Osteoblast (primary cell): ENCODE results near the gene PHF14. TPM values are rescaled to one million over a fixed set of nuclear protein-coding genes. Genes with fewer than 3 reads are reported as not detected.

Source experiments
- DNase-seq: peaks from one replicate; pipeline ENCODE4 v3.0.0; 2011; ENCODE audit warnings: low spot score, mixed read lengths; ENCODE audit not compliant: insufficient read length; ENCODE audit errors: missing footprints
- H2AFZ ChIP-seq: 2 replicates; pipeline ENCODE4 v1.6.0; 2011; ENCODE audit warnings: mild to moderate bottlenecking, low read length
- H3K27ac ChIP-seq: 2 replicates; pipeline ENCODE4 v1.5.1; 2011; ENCODE audit warnings: mild to moderate bottlenecking, low read depth, low read length, moderate library complexity
- H3K27me3 ChIP-seq: 2 replicates; pipeline ENCODE4 v1.6.0; 2012; ENCODE audit warnings: mild to moderate bottlenecking, control low read depth, inconsistent platforms, low read length, moderate library complexity; ENCODE audit not compliant: insufficient read depth
- H3K36me3 ChIP-seq: 2 replicates; pipeline ENCODE4 v1.5.1; 2011; ENCODE audit warnings: mild to moderate bottlenecking, low read length, control low read depth, moderate library complexity; ENCODE audit not compliant: insufficient read depth
- H3K4me1 ChIP-seq: 2 replicates; pipeline ENCODE4 v1.5.1; 2011; ENCODE audit warnings: mild to moderate bottlenecking, low read length, control low read depth, moderate library complexity; ENCODE audit not compliant: insufficient read depth
- H3K4me2 ChIP-seq: 2 replicates; pipeline ENCODE4 v1.6.0; 2011; ENCODE audit warnings: mild to moderate bottlenecking, low read length; ENCODE audit not compliant: insufficient read depth
- H3K4me3 ChIP-seq: fragments of 200-600 bp; sonication (generic); 3 replicates; pipeline ENCODE4 v1.5.1; 2012; ENCODE audit warnings: mild to moderate bottlenecking, low read length, inconsistent platforms; ENCODE audit not compliant: insufficient read depth
- H3K79me2 ChIP-seq: 2 replicates; pipeline ENCODE4 v1.6.0; 2012; ENCODE audit warnings: mild to moderate bottlenecking, low read length, control low read depth, inconsistent platforms; ENCODE audit not compliant: insufficient read depth
- H3K9me3 ChIP-seq: 2 replicates; pipeline ENCODE4 v1.5.1; 2011; ENCODE audit warnings: low read depth, low read length, control low read depth
- H4K20me1 ChIP-seq: 2 replicates; pipeline ENCODE4 v1.6.0; 2012; ENCODE audit warnings: mild to moderate bottlenecking, low read length, control low read depth; ENCODE audit not compliant: insufficient read depth
- total RNA-seq: library from RNA; depleted of rRNA; stranded (reverse); fragments of >200 nt; gene quantifications from 2 replicates; pipeline ENCODE4 v1.2.3, GENCODE V29; 2012
- TF ChIP-seq, protein P1 (sequence below): IDR thresholded peaks from 2 replicates; pipeline ENCODE4 v1.5.1; 2011; ENCODE audit warnings: mild to moderate bottlenecking, low read depth, low read length, moderate library complexity; ENCODE audit errors: extremely low read depth

Gene PHF14
- total RNA-seq, 1 donor: 36.9 TPM

DNA sequence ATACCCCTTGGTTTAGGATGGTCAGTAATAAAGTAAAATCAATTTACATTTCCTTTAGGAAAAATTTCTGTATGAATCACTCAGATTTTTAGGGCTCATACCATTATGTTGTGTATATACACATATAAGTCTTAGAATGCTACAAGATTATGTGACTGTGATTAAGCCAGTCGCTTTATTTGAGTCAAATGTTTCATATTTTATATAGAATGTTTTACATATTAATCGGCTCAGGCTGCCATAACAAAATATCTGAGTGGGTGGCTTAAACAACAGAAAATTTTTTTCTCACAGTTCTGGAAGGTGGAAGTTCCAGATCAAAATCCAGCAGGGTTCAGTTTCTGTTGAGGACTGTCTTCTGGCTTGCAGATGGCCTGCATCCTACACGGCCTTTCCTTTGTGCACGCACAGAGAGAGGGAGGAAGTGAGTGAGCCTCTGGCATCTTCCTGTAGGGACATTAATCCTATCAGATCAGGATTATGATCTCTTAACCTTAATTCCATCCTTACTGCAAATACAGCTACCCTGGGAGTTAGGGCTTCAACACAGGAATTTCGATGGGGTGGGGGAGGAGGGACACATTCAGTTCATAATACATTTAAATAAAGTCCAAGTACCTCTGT is 198.0 kb downstream of the PHF14 start:
- no peak for DNase-seq
- no peaks in the 10 kb centered on the region for H3K36me3 ChIP-seq
- no peak overlapping the region for H3K27ac ChIP-seq
- H3K4me3 ChIP-seq: no peak overlapping the region
- no peak overlapping the region for H2AFZ ChIP-seq
- H3K4me2 ChIP-seq: no peak overlapping the region
- no peaks in the 10 kb centered on the region for H3K4me1 ChIP-seq
- no peaks in the 10 kb centered on the region for H3K9me3 ChIP-seq
- TF ChIP-seq, protein P1, sequence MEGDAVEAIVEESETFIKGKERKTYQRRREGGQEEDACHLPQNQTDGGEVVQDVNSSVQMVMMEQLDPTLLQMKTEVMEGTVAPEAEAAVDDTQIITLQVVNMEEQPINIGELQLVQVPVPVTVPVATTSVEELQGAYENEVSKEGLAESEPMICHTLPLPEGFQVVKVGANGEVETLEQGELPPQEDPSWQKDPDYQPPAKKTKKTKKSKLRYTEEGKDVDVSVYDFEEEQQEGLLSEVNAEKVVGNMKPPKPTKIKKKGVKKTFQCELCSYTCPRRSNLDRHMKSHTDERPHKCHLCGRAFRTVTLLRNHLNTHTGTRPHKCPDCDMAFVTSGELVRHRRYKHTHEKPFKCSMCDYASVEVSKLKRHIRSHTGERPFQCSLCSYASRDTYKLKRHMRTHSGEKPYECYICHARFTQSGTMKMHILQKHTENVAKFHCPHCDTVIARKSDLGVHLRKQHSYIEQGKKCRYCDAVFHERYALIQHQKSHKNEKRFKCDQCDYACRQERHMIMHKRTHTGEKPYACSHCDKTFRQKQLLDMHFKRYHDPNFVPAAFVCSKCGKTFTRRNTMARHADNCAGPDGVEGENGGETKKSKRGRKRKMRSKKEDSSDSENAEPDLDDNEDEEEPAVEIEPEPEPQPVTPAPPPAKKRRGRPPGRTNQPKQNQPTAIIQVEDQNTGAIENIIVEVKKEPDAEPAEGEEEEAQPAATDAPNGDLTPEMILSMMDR: no peak
- H4K20me1 ChIP-seq: no peaks in the 10 kb centered on the region
- no peaks in the 10 kb centered on the region for H3K79me2 ChIP-seq
- no peaks in the 10 kb centered on the region for H3K27me3 ChIP-seq

DNA sequence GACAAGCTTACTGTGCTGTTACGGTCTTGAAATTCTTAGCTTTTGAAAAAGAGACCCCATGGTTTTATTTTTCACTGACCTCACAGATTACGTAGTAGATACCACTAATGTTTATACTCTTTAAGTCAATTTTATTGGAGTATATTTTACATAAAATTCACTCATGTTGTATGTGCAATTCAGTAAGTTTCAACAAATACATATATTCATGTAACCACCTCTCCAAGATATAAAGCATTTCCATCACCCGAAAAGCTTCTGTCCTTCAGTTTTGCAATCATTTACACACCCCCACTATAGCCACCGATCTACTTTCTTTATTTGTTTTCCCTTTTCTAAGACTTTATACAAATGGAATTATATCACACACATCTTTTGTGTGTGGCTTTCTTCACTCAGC is 199.2 kb downstream of the PHF14 start:
- TF ChIP-seq, protein P1: no peak
- Histone ChIP-seq H2AFZ (no peak overlapping the region), H3K36me3 (no peaks in the 10 kb centered on the region), H3K79me2 (no peaks in the 10 kb centered on the region), H4K20me1 (no peaks in the 10 kb centered on the region), H3K4me1 (peaks cover 3% of the 10 kb centered on the region), H3K27me3 (no peaks in the 10 kb centered on the region), H3K4me3 (no peak overlapping the region), H3K27ac (no peak overlapping the region), H3K9me3 (no peaks in the 10 kb centered on the region), H3K4me2 (no peak overlapping the region)
- no peak for DNase-seq

DNA sequence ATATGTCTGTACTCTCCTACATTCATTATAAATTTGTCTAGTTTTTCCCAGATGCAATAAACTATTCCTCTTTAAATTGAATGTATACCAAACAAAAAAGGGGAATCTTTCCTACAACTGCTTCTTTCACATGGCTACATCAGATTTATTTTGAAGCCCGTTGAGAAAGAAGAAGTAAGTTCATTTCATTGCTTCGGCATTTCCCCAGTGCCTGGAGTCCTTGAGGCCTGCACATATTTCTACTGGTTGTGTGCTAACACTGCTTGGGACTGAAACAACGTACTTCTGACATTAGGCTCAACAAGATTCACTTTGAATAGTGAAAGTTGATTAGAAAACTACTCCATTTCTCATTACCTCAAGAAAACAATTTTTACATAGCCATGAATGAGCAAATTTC is 201.7 kb downstream of the PHF14 start:
- DNase-seq: no peak
- no peaks in the 10 kb centered on the region for H3K36me3 ChIP-seq
- peaks cover 3% of the 10 kb centered on the region for H3K4me1 ChIP-seq

DNA sequence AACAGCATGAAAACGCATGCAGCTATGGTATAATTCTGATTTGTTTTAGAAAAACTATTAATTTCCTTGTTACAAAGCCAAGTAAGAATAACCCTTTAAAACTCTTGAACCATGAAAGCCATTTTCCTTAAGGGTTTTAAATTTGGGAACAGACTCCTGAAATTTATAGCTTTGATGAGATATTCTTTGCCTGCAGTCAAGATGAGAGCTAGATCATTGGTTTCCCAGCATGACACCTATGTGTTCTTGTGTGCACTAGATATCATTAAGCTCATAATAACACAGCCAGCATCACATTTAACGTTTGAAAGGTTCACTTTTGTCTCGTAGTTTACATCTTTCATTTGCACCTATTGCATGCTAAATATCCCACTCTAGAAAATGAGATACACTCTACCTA is 202.2 kb downstream of the PHF14 start:
- Histone ChIP-seq H3K4me3 (no peak overlapping the region), H4K20me1 (no peaks in the 10 kb centered on the region), H3K36me3 (no peaks in the 10 kb centered on the region), H3K4me2 (no peak overlapping the region), H3K79me2 (no peaks in the 10 kb centered on the region), H3K4me1 (peaks cover 3% of the 10 kb centered on the region), H3K27me3 (no peaks in the 10 kb centered on the region), H3K9me3 (no peaks in the 10 kb centered on the region), H3K27ac (no peak overlapping the region), H2AFZ (no peak overlapping the region)
- TF ChIP-seq, protein P1: no peak
- DNase-seq: peak; percentile 49

More for the DNA sequence above, 201.7 kb downstream of the PHF14 start:
- H3K27me3 ChIP-seq: no peaks in the 10 kb centered on the region
- no peak overlapping the region for H3K4me2 ChIP-seq
- TF ChIP-seq, protein P1: no peak
- no peaks in the 10 kb centered on the region for H4K20me1 ChIP-seq
- no peak overlapping the region for H3K27ac ChIP-seq
- no peaks in the 10 kb centered on the region for H3K9me3 ChIP-seq
- H3K4me3 ChIP-seq: no peak overlapping the region
- no peak overlapping the region for H2AFZ ChIP-seq
- no peaks in the 10 kb centered on the region for H3K79me2 ChIP-seq
